GM18517 (cell line): Measurements from ENCODE around the gene WFIKKN1.

ENCODE experiments used
- ATAC-seq: cut with Tn5 transposase; IDR thresholded peaks from one replicate; pipeline ENCODE4 v1.9.1; 2021; ENCODE audit warnings: mild to moderate bottlenecking, moderate library complexity; ENCODE audit not compliant: unreplicated experiment

The WFIKKN1 gene, protein sequence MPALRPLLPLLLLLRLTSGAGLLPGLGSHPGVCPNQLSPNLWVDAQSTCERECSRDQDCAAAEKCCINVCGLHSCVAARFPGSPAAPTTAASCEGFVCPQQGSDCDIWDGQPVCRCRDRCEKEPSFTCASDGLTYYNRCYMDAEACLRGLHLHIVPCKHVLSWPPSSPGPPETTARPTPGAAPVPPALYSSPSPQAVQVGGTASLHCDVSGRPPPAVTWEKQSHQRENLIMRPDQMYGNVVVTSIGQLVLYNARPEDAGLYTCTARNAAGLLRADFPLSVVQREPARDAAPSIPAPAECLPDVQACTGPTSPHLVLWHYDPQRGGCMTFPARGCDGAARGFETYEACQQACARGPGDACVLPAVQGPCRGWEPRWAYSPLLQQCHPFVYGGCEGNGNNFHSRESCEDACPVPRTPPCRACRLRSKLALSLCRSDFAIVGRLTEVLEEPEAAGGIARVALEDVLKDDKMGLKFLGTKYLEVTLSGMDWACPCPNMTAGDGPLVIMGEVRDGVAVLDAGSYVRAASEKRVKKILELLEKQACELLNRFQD

DNA sequence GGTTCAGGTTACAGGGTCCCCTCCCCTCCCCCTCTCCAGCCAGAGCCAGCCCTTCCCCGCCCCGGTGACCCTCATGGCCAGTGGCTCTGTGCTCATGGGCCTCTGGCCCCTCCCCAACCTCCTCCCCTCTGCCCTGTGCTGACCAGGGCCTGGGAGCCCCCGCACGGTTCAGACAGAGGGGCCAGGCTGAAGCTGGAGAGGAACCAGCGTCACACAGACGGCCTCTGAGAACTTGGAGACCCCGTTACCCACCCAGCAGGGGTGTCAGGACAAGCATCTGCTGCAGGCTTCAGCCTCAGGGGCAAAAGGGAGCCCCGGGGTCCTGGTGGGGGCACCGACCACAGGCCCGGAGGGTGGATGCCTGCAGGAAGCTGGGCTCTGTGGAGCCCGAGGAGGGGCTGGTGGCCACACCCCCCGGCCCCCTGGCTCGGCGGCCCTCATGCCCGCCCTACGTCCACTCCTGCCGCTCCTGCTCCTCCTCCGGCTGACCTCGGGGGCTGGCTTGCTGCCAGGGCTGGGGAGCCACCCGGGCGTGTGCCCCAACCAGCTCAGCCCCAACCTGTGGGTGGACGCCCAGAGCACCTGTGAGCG lies at the start of gene WFIKKN1:
WFIKKN1 (plus strand) TSS at position 171 of the 591 bp plus-strand sequence; CDS start at position 440, 269 bp downstream.
- no peak for ATAC-seq

DNA sequence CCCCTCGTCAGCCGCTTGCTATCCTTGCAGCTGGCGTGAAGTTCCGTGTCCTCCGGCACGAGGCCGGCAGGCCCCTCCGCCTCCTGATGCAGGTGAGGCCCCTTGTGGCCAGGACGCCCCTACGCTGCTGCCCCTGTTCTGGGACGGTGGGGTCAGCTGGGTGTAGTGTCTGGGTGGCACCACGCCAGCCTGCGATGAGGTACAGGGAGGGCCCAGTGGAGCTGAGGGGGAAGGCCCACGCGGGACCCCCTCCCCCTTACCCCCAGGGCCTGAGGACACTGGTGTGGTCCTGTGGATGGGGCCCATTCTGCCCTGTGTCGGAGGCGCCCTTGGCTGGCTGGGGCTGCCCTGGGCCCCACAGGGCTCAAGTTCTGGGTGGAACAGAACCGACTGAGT lies 48.6 kb upstream of the WFIKKN1 start:
- ATAC-seq, result no peak

DNA sequence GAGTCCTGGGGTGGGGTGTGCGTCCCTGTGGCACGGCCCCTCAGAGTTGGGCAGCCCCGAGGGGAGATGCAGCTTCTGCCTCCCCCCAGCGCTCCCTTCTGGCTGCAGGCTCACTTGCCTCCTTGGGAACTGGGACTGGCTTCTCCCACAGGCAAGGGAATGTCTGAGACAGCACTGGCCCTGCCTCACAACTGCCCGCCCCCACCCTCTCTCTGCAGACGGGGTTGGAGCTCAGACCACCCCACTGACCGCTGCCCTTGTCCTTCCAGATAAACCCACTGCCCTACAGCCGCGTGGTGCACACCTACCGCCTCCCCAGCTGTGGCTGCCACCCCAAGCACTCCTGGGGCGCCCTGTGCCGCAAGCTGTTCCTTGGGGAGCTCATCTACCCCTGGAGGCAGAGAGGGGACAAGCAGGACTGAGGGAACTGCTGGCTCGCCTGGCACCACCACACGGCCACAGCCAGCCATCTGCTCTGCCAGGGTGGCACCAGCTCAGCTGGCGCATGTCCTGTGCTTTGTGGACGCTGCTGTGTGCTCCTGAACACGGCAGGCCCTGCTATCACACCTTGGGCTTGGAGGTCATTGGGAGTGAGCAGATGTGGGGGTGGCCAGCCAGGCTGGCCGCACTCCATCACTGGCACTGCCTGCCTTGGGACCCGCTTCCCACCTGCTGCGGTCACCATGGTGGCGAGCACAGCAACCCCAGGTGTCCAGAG lies 48.0 kb upstream of the WFIKKN1 start:
- ATAC-seq, result no peak

DNA sequence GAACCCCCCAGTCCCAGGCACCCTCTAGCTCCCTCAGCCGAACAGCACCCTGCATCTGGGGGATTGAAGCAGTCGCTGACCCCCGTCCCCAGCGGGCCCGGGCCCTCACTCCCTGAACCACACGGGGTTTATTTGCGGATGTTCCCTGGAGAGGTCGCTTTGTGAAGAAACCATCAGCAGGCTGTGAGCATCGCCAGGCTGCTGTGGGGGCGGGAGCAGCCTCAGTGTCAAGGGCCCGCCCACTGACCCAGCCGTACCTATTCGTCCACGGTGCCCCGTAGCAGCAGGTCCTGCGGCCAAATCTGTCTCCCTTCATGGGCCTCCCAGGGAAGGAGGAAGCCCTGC lies 47.3 kb upstream of the WFIKKN1 start:
- no peak for ATAC-seq

DNA sequence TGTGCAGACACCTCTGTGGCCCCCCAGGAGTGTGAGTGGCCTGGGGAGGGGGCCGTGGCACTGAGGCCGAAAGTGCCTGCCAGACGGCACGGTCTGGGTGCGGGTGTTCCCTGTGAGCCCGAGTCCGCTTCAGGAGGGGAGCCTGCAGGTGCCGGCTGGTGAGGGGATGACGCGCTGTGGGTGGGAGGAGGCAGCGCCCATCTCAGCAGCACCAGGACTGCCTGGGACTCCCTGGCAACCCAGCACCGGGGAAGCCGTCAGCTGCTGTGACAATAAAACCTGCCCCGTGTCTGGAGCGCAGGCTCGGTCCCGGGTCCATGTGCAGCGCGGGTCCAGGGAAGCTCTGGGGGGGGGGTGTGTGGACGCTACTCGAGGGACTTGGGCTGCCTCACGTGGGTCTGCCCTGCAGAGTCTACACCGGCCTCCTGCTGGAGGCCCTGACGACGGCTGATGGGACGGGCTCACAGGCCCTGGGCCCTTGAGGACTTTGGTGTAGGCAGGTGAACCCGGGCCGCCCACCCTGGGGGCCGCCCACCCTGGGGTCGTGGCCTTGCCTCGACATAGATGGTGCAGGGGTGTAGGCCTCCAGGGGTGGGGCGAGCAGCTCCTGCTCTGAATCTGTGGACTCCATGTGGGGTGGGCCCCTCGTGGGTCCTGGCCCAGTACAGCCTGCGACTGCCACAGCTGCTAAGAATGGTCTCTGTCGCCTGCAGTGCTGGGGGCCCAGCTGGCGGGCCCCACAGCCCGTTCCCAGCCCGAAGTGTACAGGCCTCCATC lies 46.8 kb upstream of the WFIKKN1 start:
- ATAC-seq, result no peak

DNA sequence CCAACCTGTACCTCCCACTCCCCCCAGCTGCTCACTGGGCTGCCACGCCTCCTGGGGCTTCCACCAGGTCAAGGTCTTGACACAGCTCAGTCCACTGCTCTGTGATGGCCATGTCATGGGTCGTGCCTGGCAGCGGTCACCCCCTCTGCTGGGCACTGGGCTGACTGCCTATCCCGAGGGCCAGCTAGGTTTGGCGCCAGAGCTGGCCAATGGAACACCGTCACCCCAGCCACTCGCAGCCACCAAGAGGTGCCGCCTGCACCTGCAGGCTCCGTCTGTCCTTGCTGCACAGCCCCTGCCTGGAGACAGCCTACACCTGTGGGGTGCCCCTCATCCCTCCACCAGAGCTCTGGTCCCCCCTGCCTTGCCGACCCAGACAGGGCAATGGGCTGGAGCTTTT lies 45.4 kb upstream of the WFIKKN1 start:
- ATAC-seq, result no peak

DNA sequence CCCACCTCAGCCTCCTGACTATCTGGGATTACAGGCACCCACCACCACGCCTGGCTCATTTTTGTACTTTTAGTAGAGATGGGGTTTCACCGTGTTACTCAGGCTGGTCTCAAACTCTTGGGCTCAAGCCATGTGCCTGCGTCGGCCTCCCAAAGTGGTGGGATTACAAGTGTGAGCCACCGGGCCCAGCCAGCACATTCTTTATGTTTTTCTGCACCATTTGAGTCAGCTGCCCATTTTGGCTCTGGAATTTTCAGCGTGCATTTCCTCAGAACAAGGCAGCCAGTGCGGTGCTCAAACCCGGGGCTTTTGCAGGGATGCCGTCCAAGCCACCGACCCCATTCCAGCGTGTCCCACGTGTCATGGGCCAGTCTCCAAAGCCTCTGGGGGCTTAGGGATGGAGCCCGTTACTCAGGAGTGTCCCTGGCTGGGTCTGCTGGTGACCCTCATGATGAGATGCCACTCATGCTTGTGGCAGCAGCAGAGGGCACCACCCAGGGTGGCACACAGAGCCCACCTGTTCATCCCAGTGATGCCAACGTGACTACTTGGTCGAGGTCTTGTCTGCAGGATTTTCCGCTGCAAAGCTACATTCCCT lies 44.6 kb upstream of the WFIKKN1 start:
- no peak for ATAC-seq

DNA sequence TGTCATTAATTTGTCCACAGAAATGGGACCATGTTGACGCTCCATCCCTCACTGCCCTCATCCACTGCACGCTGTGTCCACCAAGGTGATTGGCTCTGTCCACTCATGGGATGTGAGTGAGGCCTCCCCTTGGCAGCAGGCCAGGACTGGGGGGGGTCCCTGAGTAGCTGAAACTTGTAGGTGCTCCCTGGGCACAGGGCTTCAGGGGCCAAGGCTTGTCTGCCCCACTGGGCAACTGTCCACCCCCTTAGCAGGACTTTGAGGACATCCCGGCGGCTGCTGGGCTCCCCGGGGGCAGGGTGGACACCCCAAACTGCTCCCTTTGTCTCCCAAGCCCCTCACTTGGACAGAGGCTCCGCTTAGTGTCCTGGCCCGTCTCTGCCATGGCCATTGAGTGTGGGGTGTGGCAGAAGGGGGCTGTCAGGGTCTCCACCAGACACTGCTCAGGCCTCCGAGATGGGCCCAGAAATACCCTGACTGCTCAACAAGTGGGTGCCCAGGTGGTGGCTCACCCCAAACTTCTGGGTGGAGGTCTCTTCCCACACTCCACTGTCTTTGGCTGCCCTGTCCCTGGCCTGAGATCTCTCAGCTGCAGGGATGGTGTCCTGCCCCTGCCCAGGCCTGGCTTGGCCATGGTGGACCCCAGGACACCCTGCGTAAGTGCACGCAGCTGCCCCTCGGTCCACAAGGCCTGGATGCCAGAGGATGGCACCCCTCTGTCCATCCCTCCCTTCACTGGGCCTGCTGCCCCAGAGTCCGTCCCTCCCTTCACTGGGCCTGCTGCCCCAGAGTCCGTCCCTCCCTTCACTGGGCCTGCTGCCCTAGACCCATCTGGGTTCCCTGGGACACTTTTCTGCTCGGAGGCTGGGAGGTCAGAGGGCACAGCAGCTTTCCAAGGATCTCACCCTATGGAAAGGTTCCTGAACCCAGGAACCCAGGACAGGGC lies 43.9 kb upstream of the WFIKKN1 start:
- ATAC-seq, result no peak

DNA sequence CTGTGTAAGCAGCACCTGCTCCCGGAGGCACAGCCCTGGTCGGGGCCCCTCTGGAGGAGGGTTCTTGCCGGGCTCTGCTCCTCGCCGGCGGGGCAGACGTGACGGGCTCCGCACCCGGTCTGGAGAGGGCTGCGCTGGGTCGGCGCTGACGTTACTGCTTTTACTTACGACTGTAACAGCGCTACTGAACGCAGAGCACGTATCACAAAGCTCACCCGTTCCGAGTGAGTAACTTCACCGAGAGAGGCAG lies 42.2 kb upstream of the WFIKKN1 start:
- ATAC-seq, result peak; percentile 12

DNA sequence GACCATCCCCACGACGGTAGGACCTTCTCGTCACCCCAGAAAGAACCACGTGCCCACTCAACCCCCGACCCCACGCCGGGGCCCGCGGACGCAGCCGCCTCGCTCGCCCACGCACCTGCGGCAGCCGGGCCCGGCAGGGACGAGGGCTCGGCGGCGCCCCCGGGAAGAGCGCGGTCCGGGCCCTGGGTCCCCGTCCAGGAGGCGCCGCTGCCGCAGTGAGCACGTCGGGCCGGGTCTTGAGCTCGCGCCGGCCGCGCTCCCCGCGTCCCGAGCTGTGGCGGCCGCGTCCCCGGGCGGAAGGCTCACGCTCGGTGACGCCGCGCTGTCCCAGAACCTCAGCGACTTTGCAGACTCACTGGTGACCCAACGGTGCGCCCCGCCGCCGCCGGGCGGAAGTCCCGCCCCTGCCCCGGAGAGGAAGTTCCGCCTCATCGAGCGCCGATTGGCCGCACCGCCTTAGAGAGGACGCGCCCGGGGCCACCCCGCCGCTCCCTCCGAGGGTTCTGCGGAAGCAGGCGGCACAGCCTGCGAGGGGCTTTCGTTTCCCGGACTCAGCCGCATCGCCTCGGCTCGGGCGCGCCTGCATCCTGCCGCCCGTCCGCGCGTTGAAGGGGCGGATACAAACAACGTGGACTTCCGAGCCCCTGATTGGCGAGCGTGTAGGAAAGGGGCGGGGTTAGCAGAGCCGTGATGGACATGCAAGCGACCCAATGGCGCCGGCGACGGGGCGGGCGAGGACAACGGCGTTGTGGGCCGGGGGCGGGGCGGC lies 41.7 kb upstream of the WFIKKN1 start:
- ATAC-seq, result peak; percentile 78

DNA sequence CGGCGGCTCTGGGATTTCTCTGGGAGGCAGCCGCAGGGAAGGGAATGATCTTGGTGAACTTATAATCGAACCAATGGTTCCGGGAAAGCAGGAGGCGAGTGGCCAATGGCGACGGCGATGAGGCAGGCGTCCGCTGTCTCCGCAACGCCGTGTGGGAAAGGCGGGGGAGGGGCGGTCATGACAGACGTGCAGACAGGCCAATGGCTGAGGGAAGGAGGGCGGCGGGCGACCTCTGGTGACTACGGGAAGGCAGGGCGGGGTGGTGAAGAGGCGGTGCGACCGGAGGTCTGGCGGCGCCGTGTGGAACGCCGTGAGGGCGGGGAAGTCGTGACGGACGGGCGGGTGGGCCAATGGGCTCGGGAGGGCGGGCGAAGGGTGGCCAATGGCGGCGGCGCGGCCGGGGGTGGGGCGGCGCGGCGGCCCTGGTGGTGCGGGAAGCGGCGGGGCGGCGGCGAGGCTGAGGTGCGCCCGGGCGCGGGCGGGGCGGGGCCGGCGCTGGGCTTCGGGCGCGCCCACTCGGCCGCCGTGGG lies 41.1 kb upstream of the WFIKKN1 start, which contains the start of gene RAB40C:
RAB40C (plus strand) TSS at position 409 of the 530 bp plus-strand sequence. CDS start 226 bp downstream, outside the sequence.
- peak; percentile 75 for ATAC-seq

DNA sequence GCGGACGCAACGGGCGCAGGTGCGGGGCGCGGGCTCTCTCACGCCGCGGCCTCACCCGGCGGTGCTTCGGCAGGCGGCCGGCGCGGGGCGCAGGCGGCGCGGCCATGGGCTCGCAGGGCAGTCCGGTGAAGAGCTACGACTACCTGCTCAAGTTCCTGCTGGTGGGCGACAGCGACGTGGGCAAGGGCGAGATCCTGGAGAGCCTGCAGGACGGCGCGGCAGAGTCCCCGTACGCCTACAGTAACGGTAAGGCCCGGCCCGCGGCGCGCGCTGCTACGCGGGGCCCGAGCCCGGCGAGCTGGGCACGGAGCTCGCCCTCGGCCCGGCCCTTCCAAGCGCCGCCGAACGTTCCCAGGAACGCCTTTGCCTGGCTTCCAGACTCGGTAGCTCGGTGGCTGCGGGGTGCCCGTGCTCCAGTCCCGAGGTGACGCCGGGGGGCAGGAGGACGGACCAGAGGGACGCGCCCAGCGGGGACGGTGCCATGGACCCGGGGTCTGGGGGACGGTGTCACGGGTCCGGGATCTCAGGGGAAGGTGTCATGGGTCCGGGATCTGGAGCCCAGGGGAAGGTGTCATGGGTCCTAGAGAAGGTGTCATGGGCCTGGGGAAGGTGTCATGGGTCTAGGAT lies 40.5 kb upstream of the WFIKKN1 start:
- no peak for ATAC-seq

DNA sequence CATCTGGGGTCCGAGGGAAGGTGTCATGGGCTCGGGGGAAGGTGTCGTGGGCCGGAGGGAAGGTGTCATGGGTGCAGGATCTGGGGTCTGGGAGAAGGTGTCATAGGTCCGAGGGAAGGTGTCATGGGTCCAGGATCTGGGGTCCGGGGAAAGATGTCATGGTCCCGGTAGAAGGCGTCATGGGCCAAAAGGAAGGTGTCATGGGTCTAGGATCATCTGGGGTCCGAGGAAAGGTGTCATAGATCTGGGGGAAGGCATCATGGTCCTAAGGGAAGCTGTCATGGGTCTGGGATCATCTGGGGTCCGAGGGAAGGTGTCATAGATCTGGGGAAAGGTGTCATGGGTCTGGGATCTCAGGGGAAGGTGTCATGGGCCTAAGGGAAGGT lies 40.0 kb upstream of the WFIKKN1 start:
- no peak for ATAC-seq

DNA sequence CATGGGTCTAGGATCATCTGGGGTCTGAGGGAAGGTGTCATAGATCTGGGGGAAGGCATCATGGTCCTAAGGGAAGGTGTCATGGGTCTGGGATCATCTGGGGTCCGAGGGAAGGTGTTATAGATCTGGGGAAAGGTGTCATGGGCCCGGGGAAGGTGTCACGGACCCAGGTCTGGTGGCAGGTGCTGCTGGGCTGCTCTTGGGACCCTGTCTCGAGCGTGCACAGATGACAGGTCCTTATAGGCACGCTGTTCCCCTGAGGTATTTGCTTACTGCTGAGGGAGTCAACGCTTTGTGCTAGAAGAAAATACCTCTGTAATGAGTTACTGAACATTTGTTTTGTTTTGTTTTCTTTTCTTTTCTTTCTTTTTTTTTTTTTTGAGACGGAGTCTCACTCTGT lies 39.6 kb upstream of the WFIKKN1 start:
- ATAC-seq, result no peak

DNA sequence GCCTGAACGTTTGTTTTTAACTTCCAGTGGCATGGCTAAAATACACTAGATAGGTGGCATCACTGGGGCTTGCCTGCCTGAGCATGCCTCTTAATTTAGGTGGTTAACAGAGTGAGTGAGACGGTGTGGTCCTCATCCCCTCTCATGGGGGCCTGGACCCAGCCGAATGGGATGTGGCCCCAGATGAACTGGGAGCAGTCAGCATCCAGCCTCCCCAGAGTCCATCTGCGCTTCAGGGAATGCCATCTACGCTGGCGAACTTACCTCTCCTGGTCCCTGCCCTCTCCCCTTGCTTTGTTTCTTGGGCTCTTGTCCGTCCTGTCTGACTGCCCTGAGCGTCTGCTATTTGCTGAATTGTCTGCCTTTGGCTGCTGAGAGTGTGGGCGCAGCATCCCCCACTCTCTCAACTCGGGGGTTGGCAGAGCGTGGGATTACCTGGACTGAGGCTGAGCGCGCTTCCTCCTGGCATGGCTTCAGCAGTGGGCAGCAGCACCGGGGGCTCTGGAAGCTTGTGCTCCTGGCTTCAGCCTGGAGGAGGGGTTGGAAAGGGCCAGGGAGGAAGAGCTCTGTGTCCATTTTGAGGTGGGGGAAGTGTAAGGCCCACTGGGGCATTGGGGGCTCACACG lies 38.8 kb upstream of the WFIKKN1 start:
- no peak for ATAC-seq

DNA sequence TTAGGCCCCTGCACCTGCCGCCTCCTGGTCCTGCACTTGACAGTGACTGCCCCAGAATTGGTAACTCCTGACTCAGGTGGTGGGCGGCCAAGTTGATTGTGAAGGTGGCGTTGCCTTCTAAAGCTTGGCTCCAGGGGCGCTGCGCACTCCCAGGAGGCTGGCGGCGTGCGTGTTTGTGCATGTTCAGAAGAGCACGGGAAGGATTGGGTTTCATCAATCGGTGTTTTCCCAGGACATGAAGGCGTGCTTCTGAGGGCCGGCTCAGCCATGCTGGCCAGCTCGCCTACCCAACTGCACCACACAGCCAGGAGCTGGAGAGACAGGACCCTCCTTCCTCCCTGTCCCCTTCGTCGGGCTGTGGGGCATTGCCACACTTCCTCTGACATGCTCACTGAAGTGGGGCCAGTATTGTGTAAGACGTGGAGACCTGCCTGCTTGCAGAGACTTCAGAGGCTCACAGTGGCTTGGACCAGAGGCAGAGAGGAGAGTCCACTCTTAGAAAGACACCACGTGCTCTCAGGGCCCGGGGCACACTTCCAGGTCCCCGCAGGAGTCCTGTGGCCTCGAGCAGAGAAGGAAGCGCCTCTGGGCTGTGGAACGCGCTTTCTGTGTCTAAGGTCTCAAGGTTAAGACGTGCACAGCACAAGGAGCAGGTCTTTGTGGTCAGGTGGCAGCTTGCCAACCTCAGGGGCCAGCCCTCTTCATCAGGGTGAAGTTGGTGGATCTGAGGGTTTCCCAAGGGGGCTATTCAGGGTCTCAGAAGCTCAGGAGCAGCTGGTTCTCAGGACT lies 38.1 kb upstream of the WFIKKN1 start:
- ATAC-seq, result no peak

DNA sequence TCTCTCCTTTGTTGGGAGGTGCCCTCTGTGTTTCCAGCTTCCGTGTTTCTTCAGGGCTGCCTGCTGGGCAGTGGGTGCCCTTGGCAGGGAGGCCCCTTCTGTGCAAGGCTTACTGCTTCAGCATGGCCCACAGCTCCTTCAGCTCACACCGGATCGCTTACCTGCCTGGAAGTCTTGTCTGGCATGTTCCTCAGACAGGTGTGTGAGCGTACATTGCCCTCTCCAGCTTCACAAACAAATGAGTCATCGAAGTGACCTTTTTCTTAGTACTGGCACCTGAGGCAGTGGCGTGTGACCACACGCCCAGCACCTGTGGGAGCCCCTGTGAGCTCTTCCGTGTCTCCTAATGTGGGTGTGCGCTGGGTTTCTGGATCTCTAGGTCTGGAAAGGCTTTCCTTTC lies 37.4 kb upstream of the WFIKKN1 start:
- ATAC-seq, result no peak
